ENCODE data around the gene PNCK.
"Not testable (repeated sequence)": the region's sequence is repeated elsewhere in the genome, so short reads cannot be mapped to it uniquely, and the experiment has no call there.

PNCK gene

GRCh38 chrX:153704631-153705402, 31.2 kb upstream of the PNCK start:
- not testable (repeated sequence) for H3K4me2 ChIP-seq (ENCODE audit: low read length); H3K9ac ChIP-seq (ENCODE audit: low read depth, low read length); H3K9me3 ChIP-seq (replicated peaks; ENCODE audit: low read length); H3K27me3 ChIP-seq (ENCODE audit: control insufficient read depth, insufficient read depth, low read length); H3K4me3 ChIP-seq (ENCODE audit: low read length)
- Histone ChIP-seq H3K4me1 (ENCODE audit: control insufficient read depth, insufficient read depth, low read length) (peaks cover 11% of the 10 kb centered on the region), H3K36me3 (ENCODE audit: insufficient read depth, low read length) (peaks cover 17% of the 10 kb centered on the region)

- Histone ChIP-seq H3K4me3 (ENCODE audit: low read length) (no peak overlapping the region), H3K36me3 (ENCODE audit: insufficient read depth, low read length) (peaks cover 17% of the 10 kb centered on the region), H3K4me1 (ENCODE audit: control insufficient read depth, insufficient read depth, low read length) (peaks cover 11% of the 10 kb centered on the region), H3K9me3 (replicated peaks; ENCODE audit: low read length) (no peaks in the 10 kb centered on the region), H3K9ac (ENCODE audit: low read depth, low read length) (no peak overlapping the region), H3K27me3 (ENCODE audit: control insufficient read depth, insufficient read depth, low read length) (no peaks in the 10 kb centered on the region), H3K4me2 (ENCODE audit: low read length) (no peak overlapping the region)
Measured at GRCh38 chrX:153704021-153704526, 30.5 kb upstream of the PNCK start.

- H3K36me3 ChIP-seq (ENCODE audit: insufficient read depth, low read length): peaks cover 14% of the 10 kb centered on the region
- no peaks in the 10 kb centered on the region for H3K9me3 ChIP-seq (replicated peaks; ENCODE audit: low read length)
- no peak overlapping the region for H3K9ac ChIP-seq (ENCODE audit: low read depth, low read length)
- H3K27me3 ChIP-seq (ENCODE audit: control insufficient read depth, insufficient read depth, low read length): no peaks in the 10 kb centered on the region
- peaks cover 11% of the 10 kb centered on the region for H3K4me1 ChIP-seq (ENCODE audit: control insufficient read depth, insufficient read depth, low read length)
- H3K4me3 ChIP-seq (ENCODE audit: low read length): no peak overlapping the region
- H3K4me2 ChIP-seq (ENCODE audit: low read length): no peak overlapping the region
Measured at GRCh38 chrX:153703036-153703370, 29.4 kb upstream of the PNCK start.

GRCh38 chrX:153702336-153703035, 28.9 kb upstream of the PNCK start:
- Histone ChIP-seq H3K4me1 (ENCODE audit: control insufficient read depth, insufficient read depth, low read length) (peaks cover 11% of the 10 kb centered on the region), H3K9ac (ENCODE audit: low read depth, low read length) (no peak overlapping the region), H3K4me2 (ENCODE audit: low read length) (no peak overlapping the region), H3K36me3 (ENCODE audit: insufficient read depth, low read length) (peaks cover 14% of the 10 kb centered on the region), H3K4me3 (ENCODE audit: low read length) (no peak overlapping the region), H3K27me3 (ENCODE audit: control insufficient read depth, insufficient read depth, low read length) (no peaks in the 10 kb centered on the region), H3K9me3 (replicated peaks; ENCODE audit: low read length) (no peaks in the 10 kb centered on the region)

- Histone ChIP-seq H3K4me3 (ENCODE audit: low read length) (no peak overlapping the region), H3K9me3 (replicated peaks; ENCODE audit: low read length) (no peaks in the 10 kb centered on the region), H3K4me1 (ENCODE audit: control insufficient read depth, insufficient read depth, low read length) (peaks cover 11% of the 10 kb centered on the region), H3K36me3 (ENCODE audit: insufficient read depth, low read length) (peaks cover 14% of the 10 kb centered on the region), H3K27me3 (ENCODE audit: control insufficient read depth, insufficient read depth, low read length) (no peaks in the 10 kb centered on the region), H3K9ac (ENCODE audit: low read depth, low read length) (no peak overlapping the region), H3K4me2 (ENCODE audit: low read length) (no peak overlapping the region)
Measured at GRCh38 chrX:153701706-153702105, 28.1 kb upstream of the PNCK start.

- Histone ChIP-seq H3K4me1 (ENCODE audit: control insufficient read depth, insufficient read depth, low read length) (peaks cover 11% of the 10 kb centered on the region), H3K4me3 (ENCODE audit: low read length) (no peak overlapping the region), H3K9me3 (replicated peaks; ENCODE audit: low read length) (no peaks in the 10 kb centered on the region), H3K36me3 (ENCODE audit: insufficient read depth, low read length) (peaks cover 14% of the 10 kb centered on the region), H3K27me3 (ENCODE audit: control insufficient read depth, insufficient read depth, low read length) (no peaks in the 10 kb centered on the region), H3K9ac (ENCODE audit: low read depth, low read length) (no peak overlapping the region), H3K4me2 (ENCODE audit: low read length) (no peak overlapping the region)
Measured at GRCh38 chrX:153700967-153701366, 27.4 kb upstream of the PNCK start.

GRCh38 chrX:153700376-153700945, 26.8 kb upstream of the PNCK start:
- Histone ChIP-seq H3K36me3 (ENCODE audit: insufficient read depth, low read length) (peaks cover 14% of the 10 kb centered on the region), H3K9me3 (replicated peaks; ENCODE audit: low read length) (no peaks in the 10 kb centered on the region), H3K4me3 (ENCODE audit: low read length) (no peak overlapping the region), H3K4me1 (ENCODE audit: control insufficient read depth, insufficient read depth, low read length) (peaks cover 11% of the 10 kb centered on the region), H3K9ac (ENCODE audit: low read depth, low read length) (no peak overlapping the region), H3K27me3 (ENCODE audit: control insufficient read depth, insufficient read depth, low read length) (no peaks in the 10 kb centered on the region), H3K4me2 (ENCODE audit: low read length) (no peak overlapping the region)

GRCh38 chrX:153699784-153700371, 26.3 kb upstream of the PNCK start:
- Histone ChIP-seq H3K36me3 (ENCODE audit: insufficient read depth, low read length) (peaks cover 14% of the 10 kb centered on the region), H3K4me1 (ENCODE audit: control insufficient read depth, insufficient read depth, low read length) (peaks cover 11% of the 10 kb centered on the region)
- not testable (repeated sequence) for H3K27me3 ChIP-seq (ENCODE audit: control insufficient read depth, insufficient read depth, low read length); H3K9ac ChIP-seq (ENCODE audit: low read depth, low read length); H3K4me2 ChIP-seq (ENCODE audit: low read length); H3K9me3 ChIP-seq (replicated peaks; ENCODE audit: low read length); H3K4me3 ChIP-seq (ENCODE audit: low read length)

GRCh38 chrX:153699210-153699783, 25.7 kb upstream of the PNCK start:
- H3K36me3 ChIP-seq (ENCODE audit: insufficient read depth, low read length): peaks cover 14% of the 10 kb centered on the region
- not testable (repeated sequence) for H3K9me3 ChIP-seq (replicated peaks; ENCODE audit: low read length); H3K4me3 ChIP-seq (ENCODE audit: low read length); H3K4me2 ChIP-seq (ENCODE audit: low read length); H3K27me3 ChIP-seq (ENCODE audit: control insufficient read depth, insufficient read depth, low read length); H3K9ac ChIP-seq (ENCODE audit: low read depth, low read length)
- peaks cover 11% of the 10 kb centered on the region for H3K4me1 ChIP-seq (ENCODE audit: control insufficient read depth, insufficient read depth, low read length)

- peaks cover 8% of the 10 kb centered on the region for H3K4me1 ChIP-seq (ENCODE audit: control insufficient read depth, insufficient read depth, low read length)
- H3K9me3 ChIP-seq (replicated peaks; ENCODE audit: low read length): no peaks in the 10 kb centered on the region
- no peak overlapping the region for H3K4me2 ChIP-seq (ENCODE audit: low read length)
- H3K9ac ChIP-seq (ENCODE audit: low read depth, low read length): no peak overlapping the region
- peaks cover 5% of the 10 kb centered on the region for H3K36me3 ChIP-seq (ENCODE audit: insufficient read depth, low read length)
- no peak overlapping the region for H3K4me3 ChIP-seq (ENCODE audit: low read length)
- no peaks in the 10 kb centered on the region for H3K27me3 ChIP-seq (ENCODE audit: control insufficient read depth, insufficient read depth, low read length)
Measured at GRCh38 chrX:153697924-153698865, 24.6 kb upstream of the PNCK start.

All from skeletal muscle satellite cell (primary cell).